ENCODE data around the gene ZNF689.
"Not testable (repeated sequence)": the region's sequence is repeated elsewhere in the genome, so short reads cannot be mapped to it uniquely, and the experiment has no call there.

The ZNF689 gene

GRCh38 chr16:30636599-30636998 is 26.4 kb upstream of the ZNF689 start:
- no peak for DNase-seq (ENCODE audit: low spot score)

GRCh38 chr16:30633526-30633925 is 23.3 kb upstream of the ZNF689 start:
- DNase-seq (ENCODE audit: low spot score) = no peak

GRCh38 chr16:30632454-30632853 is 22.3 kb upstream of the ZNF689 start:
- not testable (repeated sequence) for DNase-seq (ENCODE audit: low spot score)

GRCh38 chr16:30628628-30629540 is 18.7 kb upstream of the ZNF689 start:
- peak; percentile 74 for DNase-seq (ENCODE audit: low spot score)

GRCh38 chr16:30626236-30626635 is 16.0 kb upstream of the ZNF689 start:
- DNase-seq (ENCODE audit: low spot score) = no peak

- DNase-seq (ENCODE audit: low spot score) = no peak
Observed at GRCh38 chr16:30623536-30624283, 13.5 kb upstream of the ZNF689 start.

- DNase-seq (ENCODE audit: low spot score) = no peak
Observed at GRCh38 chr16:30622455-30623032, 12.4 kb upstream of the ZNF689 start.

- DNase-seq (ENCODE audit: low spot score) = no peak
Observed at GRCh38 chr16:30621765-30622164, 11.6 kb upstream of the ZNF689 start.

- no peak for DNase-seq (ENCODE audit: low spot score)
Observed at GRCh38 chr16:30620169-30620568, 10.0 kb upstream of the ZNF689 start.

- no peak for DNase-seq (ENCODE audit: low spot score)
Observed at GRCh38 chr16:30619638-30620037, 9.4 kb upstream of the ZNF689 start.

GRCh38 chr16:30619202-30619601 is 9.0 kb upstream of the ZNF689 start:
- no peak for DNase-seq (ENCODE audit: low spot score)

GRCh38 chr16:30615358-30616091 is 5.3 kb upstream of the ZNF689 start:
- peak; percentile 75 for DNase-seq (ENCODE audit: low spot score)

GRCh38 chr16:30609002-30609925 is 925 bp downstream of the ZNF689 start:
- DNase-seq (ENCODE audit: low spot score) = peak; percentile 75

- no peak for DNase-seq (ENCODE audit: low spot score)
Observed at GRCh38 chr16:30606004-30606403, 4.2 kb downstream of the ZNF689 start.

- DNase-seq (ENCODE audit: low spot score) = no peak
Observed at GRCh38 chr16:30605158-30605557, 5.0 kb downstream of the ZNF689 start.

GRCh38 chr16:30604316-30604947 is 5.8 kb downstream of the ZNF689 start:
- no peak for DNase-seq (ENCODE audit: low spot score)

GRCh38 chr16:30603945-30604315 is 6.3 kb downstream of the ZNF689 start:
- DNase-seq (ENCODE audit: low spot score) = no peak

GRCh38 chr16:30602616-30603277 is 7.4 kb downstream of the ZNF689 start:
- DNase-seq (ENCODE audit: low spot score) = no peak

GRCh38 chr16:30601966-30602365 is 8.2 kb downstream of the ZNF689 start:
- DNase-seq (ENCODE audit: low spot score) = no peak

GRCh38 chr16:30600929-30601328 is 9.3 kb downstream of the ZNF689 start:
- no peak for DNase-seq (ENCODE audit: low spot score)
